ENCODE data around the gene GALE. TPM values are rescaled to one million over a fixed set of nuclear protein-coding genes. Genes with fewer than 3 reads are reported as not detected.
"Not testable (repeated sequence)": the region's sequence is repeated elsewhere in the genome, so short reads cannot be mapped to it uniquely, and the experiment has no call there.

Gene GALE
- total RNA-seq, 1 donor from 2014 or later: 111 TPM

- DNase-seq (ENCODE audit: low spot score): no peak
Measured at GRCh38 chr1:23792151-23792945, 8.2 kb downstream of the GALE start.

- no peak for DNase-seq (ENCODE audit: low spot score)
Measured at GRCh38 chr1:23791516-23792047, 9.0 kb downstream of the GALE start.

DNA sequence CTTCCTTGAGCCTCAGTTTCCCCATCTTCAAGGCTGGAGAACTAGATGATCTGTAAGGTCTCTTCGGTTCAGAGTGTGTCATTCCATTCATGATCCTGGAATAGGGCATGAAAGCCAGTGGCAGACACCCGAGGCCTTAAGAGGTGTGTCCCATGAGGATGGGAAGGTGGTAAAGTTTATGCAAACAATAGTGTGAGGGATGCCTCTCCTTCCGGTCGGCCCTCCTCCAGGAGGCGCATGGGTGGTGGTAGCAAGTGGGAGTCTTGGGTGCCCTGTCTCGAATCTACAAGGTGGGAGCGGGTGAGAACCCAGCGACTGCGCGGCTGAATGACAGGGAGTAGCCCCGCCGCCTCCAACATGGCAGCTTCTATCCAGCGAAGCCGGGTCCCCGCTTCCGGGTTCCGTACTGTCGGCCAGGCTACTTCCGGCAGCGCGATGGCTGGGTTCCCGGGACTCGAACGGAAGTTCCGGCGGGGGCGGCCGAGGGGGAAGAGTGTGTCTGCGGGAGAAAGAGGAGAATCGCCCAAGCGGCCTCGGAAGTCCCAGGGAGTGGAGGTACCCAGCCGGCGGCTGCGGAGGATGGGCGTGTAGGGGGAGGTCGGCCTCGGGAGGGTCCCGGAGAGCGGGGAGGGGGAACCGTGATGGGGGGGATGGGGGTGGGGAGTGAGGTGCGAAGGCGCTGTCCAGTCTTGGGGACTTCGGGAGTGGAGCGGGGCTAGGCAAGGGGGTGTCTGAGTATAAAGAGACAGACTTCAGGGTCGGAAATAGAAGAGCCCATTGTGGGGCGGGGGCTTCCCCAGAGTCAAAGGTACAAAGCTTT is 9.6 kb downstream of the GALE start, which contains the start of gene LYPLA2:
TSS of gene LYPLA2 (plus strand) at position 450 of the 820 bp plus-strand sequence. CDS start 1,538 bp downstream, outside the sequence.
- DNase-seq (ENCODE audit: low spot score): peak; percentile 93

- no peak for DNase-seq (ENCODE audit: low spot score)
Measured at GRCh38 chr1:23788695-23789094, 11.9 kb downstream of the GALE start.

- no peak for DNase-seq (ENCODE audit: low spot score)
Measured at GRCh38 chr1:23787701-23788100, 12.9 kb downstream of the GALE start.

DNA sequence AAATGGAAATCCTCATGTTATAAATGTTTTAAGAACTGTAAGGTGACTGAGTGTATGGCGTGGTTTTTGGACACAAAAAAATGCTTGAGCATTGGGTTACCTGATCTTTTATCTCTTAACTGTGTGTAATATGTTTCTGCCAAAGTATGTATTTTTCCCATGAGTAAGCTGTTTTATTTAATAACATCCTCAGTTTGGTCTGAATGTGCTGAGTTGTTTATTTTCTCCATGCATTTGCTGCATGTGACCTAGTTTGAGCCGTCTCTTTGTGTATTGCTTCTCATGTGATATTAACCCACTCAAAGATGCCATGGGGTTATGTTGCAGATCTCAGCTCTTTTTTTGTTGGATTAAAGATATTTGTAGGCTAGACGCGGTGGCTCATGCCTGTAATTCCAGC is 15.7 kb downstream of the GALE start:
- no peak for DNase-seq (ENCODE audit: low spot score)

DNA sequence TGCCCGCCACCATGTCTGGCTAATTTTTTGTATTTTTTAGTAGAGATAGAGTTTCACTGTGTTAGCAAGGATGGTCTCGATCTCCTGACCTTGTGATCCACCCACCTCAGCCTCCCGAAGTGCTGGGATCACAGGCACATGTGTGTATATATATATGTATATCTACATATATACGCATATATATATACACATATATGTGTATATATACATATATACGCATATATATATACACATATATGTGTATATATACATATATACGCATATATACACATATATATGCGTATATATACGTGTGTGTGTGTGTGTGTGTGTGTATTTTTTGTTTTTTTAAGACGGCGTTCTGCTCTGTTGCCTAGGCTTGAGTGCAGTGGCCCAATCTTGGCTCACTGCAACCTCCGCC is 17.4 kb downstream of the GALE start:
- not testable (repeated sequence) for DNase-seq (ENCODE audit: low spot score)

DNA sequence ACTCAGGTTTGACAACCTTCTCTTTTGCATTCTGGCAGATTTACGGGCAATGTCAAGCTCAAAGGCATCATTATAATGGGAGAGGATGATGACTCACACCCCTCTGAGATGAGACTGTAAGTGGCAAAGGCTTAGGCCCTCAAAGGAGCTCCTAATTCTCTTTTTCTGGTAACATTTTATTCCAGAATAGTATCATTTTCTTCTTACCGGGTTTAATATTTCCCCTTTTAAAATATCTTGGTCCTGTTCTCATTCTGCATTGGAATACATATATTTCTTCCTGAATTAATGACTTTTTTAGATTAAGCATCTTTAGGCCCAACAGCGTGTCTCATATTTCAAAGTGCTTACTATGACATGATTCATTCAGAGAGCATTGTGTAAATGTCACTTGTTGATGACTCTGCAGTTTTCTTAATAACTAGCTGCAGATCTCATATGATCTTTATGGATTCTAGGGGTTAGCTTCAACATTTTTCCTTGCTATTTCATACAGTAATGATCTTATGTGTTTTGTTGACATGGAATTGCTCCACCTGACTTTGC is 20.7 kb downstream of the GALE start:
- no peak for DNase-seq (ENCODE audit: low spot score)

- DNase-seq (ENCODE audit: low spot score): peak; percentile 74
Measured at GRCh38 chr1:23777979-23778814, 22.4 kb downstream of the GALE start, which contains the start of gene PITHD1. Gene PITHD1 (plus strand): TSS chr1:23778418. CDS start chr1:23778516, 98 bp downstream.

- no peak for DNase-seq (ENCODE audit: low spot score)
Measured at GRCh38 chr1:23776217-23776616, 24.3 kb downstream of the GALE start.

- DNase-seq (ENCODE audit: low spot score): no peak
Measured at GRCh38 chr1:23774174-23774880, 26.2 kb downstream of the GALE start.

- no peak for DNase-seq (ENCODE audit: low spot score)
Measured at GRCh38 chr1:23772854-23773242, 27.7 kb downstream of the GALE start.

- peak; percentile 88 for DNase-seq (ENCODE audit: low spot score)
Measured at GRCh38 chr1:23772049-23772853, 28.3 kb downstream of the GALE start.

DNA sequence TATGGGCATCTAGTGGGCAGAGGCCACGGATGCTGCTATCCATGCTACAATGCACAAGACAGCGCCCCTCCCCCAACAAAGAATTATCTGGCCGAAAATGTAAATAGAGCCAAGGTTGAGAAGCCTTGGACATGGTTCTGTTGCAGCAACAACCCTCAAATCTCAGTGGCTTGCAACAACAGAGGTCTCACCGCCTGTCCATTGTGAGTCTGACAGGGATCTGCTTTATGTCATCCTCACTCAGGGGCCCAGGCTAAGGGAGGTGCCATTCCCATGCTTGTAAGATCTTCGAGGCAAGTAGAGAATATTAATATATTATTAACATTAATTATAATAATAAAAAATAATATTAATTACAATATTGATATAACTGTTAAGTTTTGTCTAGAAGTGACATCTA is 31.8 kb downstream of the GALE start:
- DNase-seq (ENCODE audit: low spot score): no peak

DNA sequence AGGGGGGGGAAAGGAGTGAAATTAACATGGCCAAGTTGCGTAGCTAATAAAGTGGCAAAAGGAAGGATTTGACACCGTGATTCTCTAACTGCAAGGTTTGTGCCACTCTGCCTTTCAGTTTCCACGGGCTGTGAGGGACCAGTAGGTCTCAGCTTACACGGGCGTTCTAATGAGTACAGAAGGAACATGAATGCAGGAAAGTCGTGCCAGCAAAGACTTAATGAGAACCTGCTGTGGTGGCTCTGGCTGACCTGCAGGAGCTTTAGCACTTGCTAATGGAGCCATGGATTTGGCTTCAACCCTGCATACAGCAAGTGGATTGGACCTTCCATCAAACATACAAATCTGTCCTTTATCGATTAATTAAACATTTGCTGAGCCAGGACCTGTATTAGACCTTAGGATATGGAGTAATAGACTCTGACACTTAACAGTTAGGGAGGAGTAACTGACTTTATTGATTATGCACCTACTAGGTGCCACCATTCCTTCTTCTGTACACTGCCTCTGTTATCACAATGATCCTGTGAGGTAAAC is 37.4 kb downstream of the GALE start:
- no peak for DNase-seq (ENCODE audit: low spot score)

- DNase-seq (ENCODE audit: low spot score): no peak
Measured at GRCh38 chr1:23759277-23759676, 41.3 kb downstream of the GALE start.

DNA sequence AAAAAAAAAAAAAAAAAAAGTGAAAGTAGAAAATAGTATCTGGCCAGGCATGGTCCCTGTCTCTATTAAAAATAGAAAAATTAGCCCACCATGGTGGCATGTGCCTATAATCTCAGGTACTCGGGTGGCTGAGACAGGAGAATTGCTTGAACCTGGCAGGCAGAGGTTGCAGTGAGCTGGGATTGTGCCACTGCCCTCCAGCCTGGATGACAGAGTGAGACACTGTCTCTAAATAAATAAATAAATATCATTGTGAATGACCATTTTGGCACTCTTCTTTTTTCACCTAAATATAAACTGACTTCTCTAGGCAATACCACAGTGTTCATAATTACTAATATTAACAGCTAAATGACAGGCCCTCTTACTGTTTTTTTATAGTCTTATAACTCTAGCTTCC is 42.7 kb downstream of the GALE start:
- no peak for DNase-seq (ENCODE audit: low spot score)

DNA sequence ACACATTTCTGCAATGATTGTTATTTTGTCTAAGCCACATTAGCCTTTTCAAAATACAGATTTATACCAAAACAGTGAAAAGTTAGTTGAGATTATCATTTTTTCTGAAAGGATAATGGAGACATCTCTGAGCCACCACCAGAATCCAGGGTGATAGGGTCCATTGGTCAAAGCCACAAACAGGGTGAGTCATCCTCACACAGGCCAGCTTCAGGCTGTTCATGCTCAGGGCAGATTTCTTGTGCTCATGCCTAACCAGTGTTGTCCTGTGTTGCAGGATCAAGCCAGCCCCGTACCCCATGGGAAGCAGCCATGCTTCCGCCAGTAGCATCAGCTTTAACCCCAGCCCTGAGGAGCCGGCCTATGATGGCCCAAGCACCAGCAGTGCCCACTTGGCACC is 43.9 kb downstream of the GALE start:
- no peak for DNase-seq (ENCODE audit: low spot score)

- DNase-seq (ENCODE audit: low spot score): no peak
Measured at GRCh38 chr1:23752909-23753308, 47.6 kb downstream of the GALE start.

GRCh38 chr1:23751815-23752200 is 48.7 kb downstream of the GALE start:
- DNase-seq (ENCODE audit: low spot score): no peak

All from mucosa of gallbladder (tissue), 1 donor.